ENCODE measurements around the gene SCYL3.

DNA sequence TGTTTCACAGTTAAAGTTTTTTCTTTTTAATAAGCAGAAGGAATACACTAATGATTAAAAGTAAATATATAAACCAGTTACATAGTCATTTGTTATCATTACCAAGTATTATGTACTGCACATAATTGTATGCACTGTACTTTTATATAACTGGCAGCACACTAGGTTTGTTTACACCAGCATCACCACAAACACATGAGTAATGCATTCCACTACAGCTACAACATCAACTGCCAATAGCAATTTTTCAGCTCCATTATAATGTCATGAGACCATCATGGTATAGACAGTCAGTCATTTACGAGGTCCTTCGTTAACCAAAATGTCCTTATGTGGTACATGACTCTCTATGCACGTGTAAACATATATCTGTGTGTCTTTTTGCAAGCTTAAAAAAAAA lies 35.2 kb downstream of the SCYL3 start:
- TF ChIP-seq EP300 (IDR thresholded peaks at IDR 0.05) (no peak), POLR2A (IDR thresholded peaks at IDR 0.05) (no peak)
